ENCODE results near the gene TSPEAR. TPM values are rescaled to one million over a fixed set of nuclear protein-coding genes. Genes with fewer than 3 reads are reported as not detected.

Gene TSPEAR
- polyA plus RNA-seq, 6 donors from 2014 or later = not detected

GRCh38 chr21:44735821-44736220 lies 24.4 kb upstream of the TSPEAR start:
- H3K36me3 Mint-ChIP-seq = peaks cover 4 to 51% of the 10 kb centered on the region in 2 donors
- H3K4me1 Mint-ChIP-seq = no peaks in the 10 kb centered on the region
- H3K27ac Mint-ChIP-seq = no peak overlapping the region
- no peak for DNase-seq
- H3K27me3 Mint-ChIP-seq = peaks cover 19 to 64% (median 49%) of the 10 kb centered on the region in 3 donors
- ATAC-seq (ENCODE audit: low read depth in 2 of 2) = no peak
- peaks cover 15 to 59% (median 41%) of the 10 kb centered on the region in 7 donors for H3K9me3 Mint-ChIP-seq
- no peak overlapping the region for H3K4me3 Mint-ChIP-seq

- Mint-ChIP-seq H3K27me3 (peaks cover 26 to 59% (median 47%) of the 10 kb centered on the region in 3 donors), H3K4me3 (no peak overlapping the region), H3K27ac (no peak overlapping the region), H3K4me1 (no peaks in the 10 kb centered on the region), H3K36me3 (peaks cover 4 to 43% of the 10 kb centered on the region in 2 donors), H3K9me3 (peaks cover 15 to 53% (median 36%) of the 10 kb centered on the region in 7 donors)
- DNase-seq (no peak), ATAC-seq (ENCODE audit: low read depth in 2 of 2) (no peak)
Measured at GRCh38 chr21:44734841-44735240, 23.5 kb upstream of the TSPEAR start.

- no peaks in the 10 kb centered on the region for H3K4me1 Mint-ChIP-seq
- peaks cover 26 to 52% (median 41%) of the 10 kb centered on the region in 3 donors for H3K27me3 Mint-ChIP-seq
- DNase-seq = no peak
- peaks cover 9 to 47% (median 29%) of the 10 kb centered on the region in 7 donors for H3K9me3 Mint-ChIP-seq
- no peak overlapping the region for H3K4me3 Mint-ChIP-seq
- H3K27ac Mint-ChIP-seq = no peak overlapping the region
- no peak for ATAC-seq (ENCODE audit: low read depth in 2 of 2)
- peaks cover 4 to 37% of the 10 kb centered on the region in 2 donors for H3K36me3 Mint-ChIP-seq
Measured at GRCh38 chr21:44734026-44734745, 22.8 kb upstream of the TSPEAR start.

GRCh38 chr21:44732956-44733355 lies 21.6 kb upstream of the TSPEAR start:
- Mint-ChIP-seq H3K27me3 (peaks cover 29 to 48% (median 32%) of the 10 kb centered on the region in 3 donors), H3K36me3 (peaks cover 0 to 25% of the 10 kb centered on the region in 2 donors), H3K4me3 (no peak overlapping the region), H3K4me1 (no peaks in the 10 kb centered on the region), H3K9me3 (peaks cover 8 to 34% (median 17%) of the 10 kb centered on the region in 7 donors), H3K27ac (no peak overlapping the region)
- ATAC-seq (ENCODE audit: low read depth in 2 of 2) = no peak
- DNase-seq = no peak

- ATAC-seq (ENCODE audit: low read depth in 2 of 2) (no peak), DNase-seq (no peak)
- H3K9me3 Mint-ChIP-seq = peaks cover 1 to 27% (median 10%) of the 10 kb centered on the region in 7 donors
- H3K27ac Mint-ChIP-seq = no peak overlapping the region
- H3K27me3 Mint-ChIP-seq = peaks cover 29 to 52% (median 32%) of the 10 kb centered on the region in 3 donors
- no peak overlapping the region for H3K4me3 Mint-ChIP-seq
- H3K36me3 Mint-ChIP-seq = peaks cover 0 to 18% of the 10 kb centered on the region in 2 donors
- H3K4me1 Mint-ChIP-seq = no peaks in the 10 kb centered on the region
Measured at GRCh38 chr21:44732263-44732662, 20.9 kb upstream of the TSPEAR start.

- Mint-ChIP-seq H3K4me3 (no peak overlapping the region), H3K27me3 (peaks cover 32 to 54% (median 40%) of the 10 kb centered on the region in 3 donors), H3K9me3 (peaks cover 0 to 17% (median 5%) of the 10 kb centered on the region in 7 donors), H3K4me1 (no peaks in the 10 kb centered on the region), H3K36me3 (peaks cover 0 to 7% of the 10 kb centered on the region in 2 donors), H3K27ac (peak overlapping the region in 2 of 6 donors; percentile 3 to 51)
- DNase-seq (no peak), ATAC-seq (ENCODE audit: low read depth in 2 of 2) (no peak)
Measured at GRCh38 chr21:44730951-44731579, 19.7 kb upstream of the TSPEAR start.

- H3K9me3 Mint-ChIP-seq = peaks cover 0 to 8% (median 0%) of the 10 kb centered on the region in 7 donors
Measured at GRCh38 chr21:44730028-44730395, 18.6 kb upstream of the TSPEAR start.

GRCh38 chr21:44729336-44730027 lies 18.1 kb upstream of the TSPEAR start:
- H3K36me3 Mint-ChIP-seq = peaks cover 0 to 7% of the 10 kb centered on the region in 2 donors
- DNase-seq = no peak
- no peak overlapping the region for H3K27ac Mint-ChIP-seq
- peaks cover 39 to 62% (median 46%) of the 10 kb centered on the region in 3 donors for H3K27me3 Mint-ChIP-seq
- peaks cover 0 to 8% (median 0%) of the 10 kb centered on the region in 7 donors for H3K9me3 Mint-ChIP-seq
- H3K4me3 Mint-ChIP-seq = no peak overlapping the region
- ATAC-seq (ENCODE audit: low read depth in 2 of 2) = no peak
- no peaks in the 10 kb centered on the region for H3K4me1 Mint-ChIP-seq

More at GRCh38 chr21:44730028-44730395, 18.6 kb upstream of the TSPEAR start:
- no peak overlapping the region for H3K27ac Mint-ChIP-seq
- H3K36me3 Mint-ChIP-seq = peaks cover 0 to 7% of the 10 kb centered on the region in 2 donors
- peaks cover 39 to 57% (median 45%) of the 10 kb centered on the region in 3 donors for H3K27me3 Mint-ChIP-seq
- DNase-seq = no peak
- ATAC-seq (ENCODE audit: low read depth in 2 of 2) = no peak
- no peaks in the 10 kb centered on the region for H3K4me1 Mint-ChIP-seq
- no peak overlapping the region for H3K4me3 Mint-ChIP-seq

GRCh38 chr21:44728716-44729115 lies 17.3 kb upstream of the TSPEAR start:
- Mint-ChIP-seq H3K27me3 (peaks cover 43 to 69% (median 53%) of the 10 kb centered on the region in 3 donors), H3K4me3 (no peak overlapping the region), H3K27ac (no peak overlapping the region), H3K9me3 (peaks cover 0 to 8% (median 0%) of the 10 kb centered on the region in 7 donors), H3K4me1 (peaks cover 0 to 3% (median 0%) of the 10 kb centered on the region in 3 donors), H3K36me3 (peaks cover 0 to 7% of the 10 kb centered on the region in 2 donors)
- no peak for ATAC-seq (ENCODE audit: low read depth in 2 of 2)
- DNase-seq = no peak

GRCh38 chr21:44727757-44728156 lies 16.4 kb upstream of the TSPEAR start:
- Mint-ChIP-seq H3K9me3 (peaks cover 0 to 3% (median 0%) of the 10 kb centered on the region in 7 donors), H3K36me3 (peaks cover 0 to 7% of the 10 kb centered on the region in 2 donors), H3K27ac (no peak overlapping the region), H3K4me3 (no peak overlapping the region), H3K4me1 (peaks cover 0 to 9% (median 7%) of the 10 kb centered on the region in 3 donors), H3K27me3 (peaks cover 45 to 71% (median 60%) of the 10 kb centered on the region in 3 donors)
- no peak for DNase-seq
- no peak for ATAC-seq (ENCODE audit: low read depth in 2 of 2)

- peaks cover 0 to 11% (median 9%) of the 10 kb centered on the region in 3 donors for H3K4me1 Mint-ChIP-seq
- peak overlapping the region in 1 of 6 donors; percentile 74 for H3K27ac Mint-ChIP-seq
- no peak for ATAC-seq (ENCODE audit: low read depth in 2 of 2)
- peaks cover 0 to 6% of the 10 kb centered on the region in 2 donors for H3K36me3 Mint-ChIP-seq
- H3K9me3 Mint-ChIP-seq = peaks cover 0 to 3% (median 0%) of the 10 kb centered on the region in 7 donors
- peaks cover 49 to 72% (median 62%) of the 10 kb centered on the region in 3 donors for H3K27me3 Mint-ChIP-seq
- DNase-seq = no peak
- peak overlapping the region in 1 of 8 donors; percentile 56 for H3K4me3 Mint-ChIP-seq
Measured at GRCh38 chr21:44727321-44727720, 15.9 kb upstream of the TSPEAR start.

- no peak for DNase-seq
- H3K4me3 Mint-ChIP-seq = peak overlapping the region in 1 of 8 donors; percentile 56
- no peak overlapping the region for H3K27ac Mint-ChIP-seq
- H3K27me3 Mint-ChIP-seq = peaks cover 47 to 67% (median 57%) of the 10 kb centered on the region in 3 donors
- ATAC-seq (ENCODE audit: low read depth in 2 of 2) = no peak
- H3K4me1 Mint-ChIP-seq = peaks cover 0 to 11% (median 9%) of the 10 kb centered on the region in 3 donors
- peaks cover 0 to under 1% (median 0%) of the 10 kb centered on the region in 7 donors for H3K9me3 Mint-ChIP-seq
- peaks cover 0 to 1% of the 10 kb centered on the region in 2 donors for H3K36me3 Mint-ChIP-seq
Measured at GRCh38 chr21:44726826-44727225, 15.5 kb upstream of the TSPEAR start.

- H3K27me3 Mint-ChIP-seq = peaks cover 36 to 62% (median 60%) of the 10 kb centered on the region in 3 donors
- H3K36me3 Mint-ChIP-seq = no peaks in the 10 kb centered on the region
- peak overlapping the region in 1 of 8 donors; percentile 8 for H3K4me3 Mint-ChIP-seq
- DNase-seq = no peak
- no peak overlapping the region for H3K27ac Mint-ChIP-seq
- no peaks in the 10 kb centered on the region for H3K9me3 Mint-ChIP-seq
- no peak for ATAC-seq (ENCODE audit: low read depth in 2 of 2)
- peaks cover 0 to 11% (median 9%) of the 10 kb centered on the region in 3 donors for H3K4me1 Mint-ChIP-seq
Measured at GRCh38 chr21:44724926-44725325, 13.6 kb upstream of the TSPEAR start.
